ENCODE results near the gene SCYL1. TPM values are rescaled to one million over a fixed set of nuclear protein-coding genes. Genes with fewer than 3 reads are reported as not detected.

Gene SCYL1
- 107 TPM for total RNA-seq

GRCh38 chr11:65524741-65525545 is at the start of gene SCYL1:
Gene SCYL1 (plus strand): TSS chr11:65525083. CDS start chr11:65525154, 71 bp downstream.
- peak in 2 of 3 donors; percentile 69 to 74 for DNase-seq (ENCODE audit: low read depth in 2 of 3, low spot score in 2 of 3)

GRCh38 chr11:65476632-65477148 is 48.2 kb upstream of the SCYL1 start:
- no peak for DNase-seq (ENCODE audit: low read depth in 2 of 3, low spot score in 2 of 3)

GRCh38 chr11:65477149-65477965 is 47.5 kb upstream of the SCYL1 start:
- peak; percentile 66 to 95 (median 95) for DNase-seq (ENCODE audit: low read depth in 2 of 3, low spot score in 2 of 3)

GRCh38 chr11:65478388-65479183 is 46.3 kb upstream of the SCYL1 start:
- DNase-seq (ENCODE audit: low read depth in 2 of 3, low spot score in 2 of 3): no peak

- DNase-seq (ENCODE audit: low read depth in 2 of 3, low spot score in 2 of 3): no peak
Observed at GRCh38 chr11:65479184-65480145, 45.4 kb upstream of the SCYL1 start.

- DNase-seq (ENCODE audit: low read depth in 2 of 3, low spot score in 2 of 3): no peak
Observed at GRCh38 chr11:65482306-65482850, 42.5 kb upstream of the SCYL1 start.

GRCh38 chr11:65485920-65486219 is 39.0 kb upstream of the SCYL1 start:
- DNase-seq (ENCODE audit: low read depth in 2 of 3, low spot score in 2 of 3): no peak

- DNase-seq (ENCODE audit: low read depth in 2 of 3, low spot score in 2 of 3): no peak
Observed at GRCh38 chr11:65486570-65487466, 38.1 kb upstream of the SCYL1 start.

GRCh38 chr11:65487467-65488272 is 37.2 kb upstream of the SCYL1 start:
- DNase-seq (ENCODE audit: low read depth in 2 of 3, low spot score in 2 of 3): peak in 2 of 3 donors; percentile 90 to 93

- no peak for DNase-seq (ENCODE audit: low read depth in 2 of 3, low spot score in 2 of 3)
Observed at GRCh38 chr11:65488273-65489034, 36.4 kb upstream of the SCYL1 start.

- DNase-seq (ENCODE audit: low read depth in 2 of 3, low spot score in 2 of 3): no peak
Observed at GRCh38 chr11:65489035-65489705, 35.7 kb upstream of the SCYL1 start.

- DNase-seq (ENCODE audit: low read depth in 2 of 3, low spot score in 2 of 3): no peak
Observed at GRCh38 chr11:65489706-65490320, 35.1 kb upstream of the SCYL1 start.

- DNase-seq (ENCODE audit: low read depth in 2 of 3, low spot score in 2 of 3): no peak
Observed at GRCh38 chr11:65491163-65491465, 33.8 kb upstream of the SCYL1 start.

GRCh38 chr11:65491614-65492386 is 33.1 kb upstream of the SCYL1 start:
- no peak for DNase-seq (ENCODE audit: low read depth in 2 of 3, low spot score in 2 of 3)

- no peak for DNase-seq (ENCODE audit: low read depth in 2 of 3, low spot score in 2 of 3)
Observed at GRCh38 chr11:65492387-65492636, 32.6 kb upstream of the SCYL1 start.

Measured in hematopoietic multipotent progenitor cell (in vitro differentiated cells).